Sciatic nerve (tissue), 2 donors: ENCODE measurements around the gene MAST4. TPM values are rescaled to one million over a fixed set of nuclear protein-coding genes. Genes with fewer than 3 reads are reported as not detected.

Source experiments
- ATAC-seq: fragments of 200-7000 bp; cut with Tn5 transposase; one replicate; pipeline ENCODE4 v1.9.1; 2020; ENCODE audit warnings: mild to moderate bottlenecking, moderate library complexity
- DNase-seq: peaks from one replicate; pipeline ENCODE4 v3.0.0-alpha.2; 2020; ENCODE audit warnings: low spot score
- intact Hi-C: fragments of 100-400 bp; cut with DNase I; formaldehyde crosslinking; loops from one replicate; pipeline ENCODE4 v1.14.2; 2022
- total RNA-seq: library from RNA; stranded (reverse); fragmentation: NEBNext Ultra II Directional; extraction: Animal tissue kit (Norgen Biotek cat#: 25700); gene quantifications from one replicate; pipeline ENCODE4 v1.2.1, GENCODE V29; 2021
- donor health status: DM: no; HTN: no; CAD: no.
- donor health status: DM: no; HTN: no; CAD: no.

Gene MAST4
- total RNA-seq, 1 donor from 2014 or later: 47.9 TPM

DNA sequence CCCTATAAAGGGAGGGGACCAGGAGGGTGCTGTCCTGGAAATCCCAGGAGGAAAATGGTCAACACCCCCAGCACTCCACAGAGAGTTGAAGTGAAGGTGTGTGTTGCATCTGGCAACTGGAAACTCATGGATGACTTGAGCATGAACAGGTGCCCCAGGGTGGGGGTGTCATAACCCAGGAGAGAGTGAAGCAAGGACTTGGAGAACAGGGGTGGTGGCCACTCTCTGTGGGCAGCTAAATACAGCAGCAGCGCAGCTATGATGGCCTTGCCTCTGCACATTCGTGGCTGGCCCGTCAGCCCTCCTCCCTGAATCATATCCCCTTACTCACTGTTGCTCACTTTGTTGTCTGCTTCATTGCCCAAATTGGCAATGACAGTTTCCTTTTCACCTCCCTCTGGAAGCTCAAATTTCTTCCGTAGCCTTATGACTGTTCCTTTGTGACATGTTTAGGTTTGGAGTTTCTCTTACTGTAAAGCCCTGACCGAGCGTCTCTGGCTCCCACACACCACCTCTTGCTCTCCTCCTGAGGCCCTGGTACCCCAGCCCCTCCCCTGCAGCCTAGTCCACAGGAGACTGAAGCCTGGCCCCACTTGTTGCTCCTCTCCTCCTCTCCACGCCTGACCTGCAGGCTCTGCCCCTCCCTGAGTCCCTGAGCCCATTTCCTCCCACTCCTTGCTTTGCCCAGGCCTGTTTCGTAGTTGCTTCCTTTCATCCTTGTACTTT, 414.7 kb downstream of the MAST4 start:
- intact Hi-C loops: no loop called here
- DNase-seq (no peak), ATAC-seq (peak; percentile 15)

- ATAC-seq (peak; percentile 7), DNase-seq (no peak)
- intact Hi-C loops: no loop called here
Observed at GRCh38 chr5:67011422-67011821, 415.2 kb downstream of the MAST4 start.

- DNase-seq: no peak
- intact Hi-C loops: no loop called here
- no peak for ATAC-seq
Observed at GRCh38 chr5:67012171-67012570, 416.0 kb downstream of the MAST4 start.

DNA sequence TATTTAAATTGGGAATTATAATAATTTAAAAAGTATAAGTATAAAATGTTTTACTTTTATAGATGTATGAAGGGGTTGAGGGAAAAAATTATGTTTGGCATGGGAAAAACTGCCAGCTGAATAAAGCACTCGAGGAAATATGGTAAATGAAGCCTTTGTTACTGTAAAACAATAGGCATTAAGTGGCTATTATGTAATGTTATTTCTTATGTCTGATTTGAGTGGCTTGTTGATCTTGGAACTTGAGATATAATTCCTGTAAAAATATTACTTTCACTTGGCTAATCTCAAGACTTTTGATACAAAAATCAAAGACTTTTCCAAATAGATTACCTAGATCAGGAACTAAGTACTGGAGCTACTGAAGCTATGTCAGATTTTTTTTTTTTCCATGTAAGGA, 417.5 kb downstream of the MAST4 start:
- intact Hi-C loops: no loop called here
- ATAC-seq (no peak), DNase-seq (no peak)

- intact Hi-C loops: no loop called here
- no peak for ATAC-seq
- DNase-seq: no peak
Observed at GRCh38 chr5:67014191-67014590, 418.0 kb downstream of the MAST4 start.

DNA sequence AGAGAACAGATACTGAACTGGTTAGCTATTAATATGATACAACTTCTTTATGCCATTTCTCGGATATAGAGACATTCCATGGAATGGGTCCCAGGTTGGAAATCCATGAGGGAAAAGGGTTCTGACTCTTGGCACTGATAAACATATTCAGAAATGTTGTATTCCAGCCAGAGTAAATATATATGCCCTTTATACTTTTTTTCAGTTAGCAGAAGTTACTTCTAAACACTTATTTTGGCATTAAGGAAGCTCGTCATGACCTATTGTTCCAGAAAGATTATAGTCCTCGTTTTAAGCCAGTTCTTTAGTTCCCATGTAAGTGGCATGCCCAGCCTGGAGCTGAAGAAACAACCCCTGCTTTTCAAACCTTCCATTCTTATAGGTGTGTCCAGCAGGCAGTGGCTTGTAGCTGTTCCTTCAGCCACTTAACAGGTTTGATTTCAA, 418.8 kb downstream of the MAST4 start:
- no peak for DNase-seq
- ATAC-seq: peak; percentile 59
- intact Hi-C loops: no loop called here

GRCh38 chr5:67015541-67016191, 419.5 kb downstream of the MAST4 start:
- no peak for DNase-seq
- intact Hi-C loops: no loop called here
- ATAC-seq: peak; percentile 70

GRCh38 chr5:67019065-67019845, 423.1 kb downstream of the MAST4 start:
- intact Hi-C loops: no loop called here
- ATAC-seq: no peak
- DNase-seq: no peak

GRCh38 chr5:67020096-67020615, 424.0 kb downstream of the MAST4 start:
- DNase-seq (no peak), ATAC-seq (no peak)
- intact Hi-C loops: no loop called here

- ATAC-seq (no peak), DNase-seq (no peak)
- intact Hi-C loops: no loop called here
Observed at GRCh38 chr5:67021031-67021430, 424.8 kb downstream of the MAST4 start.

DNA sequence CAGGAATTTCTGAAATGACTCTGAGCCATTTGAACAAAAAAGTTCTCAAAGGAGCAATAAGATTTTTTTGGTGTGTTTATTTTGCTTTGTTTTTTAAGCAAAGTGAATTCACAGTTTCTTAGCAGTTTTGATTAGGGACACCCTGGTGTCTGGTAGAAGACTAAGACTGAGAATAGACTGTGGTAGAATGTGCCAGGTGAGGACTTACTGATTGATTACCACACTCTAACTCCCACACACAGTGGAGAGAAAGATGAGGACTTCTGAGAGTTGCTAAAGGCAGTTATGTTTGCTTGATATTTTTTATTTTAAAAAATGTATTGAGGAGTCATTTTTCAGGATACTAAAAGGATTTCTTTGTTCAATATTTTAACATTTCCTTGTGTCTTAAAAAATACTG, 425.3 kb downstream of the MAST4 start:
- DNase-seq: no peak
- ATAC-seq: peak; percentile 64
- intact Hi-C loops: no loop called here

- DNase-seq (no peak), ATAC-seq (peak; percentile 45)
- intact Hi-C loops: no loop called here
Observed at GRCh38 chr5:67021962-67022361, 425.8 kb downstream of the MAST4 start.

DNA sequence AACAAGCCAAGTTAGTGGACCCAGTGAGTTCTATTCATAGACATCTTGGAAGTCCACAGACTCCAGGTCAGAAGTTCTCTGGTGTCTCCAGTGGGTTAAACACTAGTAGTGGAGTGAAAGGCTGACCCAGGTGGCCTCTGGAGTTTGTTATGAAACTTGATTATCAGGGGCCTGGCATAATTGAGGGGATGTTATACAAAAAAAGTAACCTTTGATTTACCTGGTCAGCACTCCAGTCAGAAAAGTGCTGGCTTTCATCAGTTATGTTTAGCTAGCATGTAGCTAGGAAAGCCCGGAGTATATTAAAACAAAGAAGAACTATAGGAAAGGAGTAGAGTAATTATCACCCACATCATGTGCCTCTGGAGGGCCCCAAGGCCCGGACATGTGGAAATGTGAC, 429.3 kb downstream of the MAST4 start:
- intact Hi-C loops: no loop called here
- DNase-seq: no peak
- ATAC-seq: no peak

GRCh38 chr5:67026278-67026677, 430.1 kb downstream of the MAST4 start:
- ATAC-seq: no peak
- DNase-seq: no peak
- intact Hi-C loops: no loop called here

DNA sequence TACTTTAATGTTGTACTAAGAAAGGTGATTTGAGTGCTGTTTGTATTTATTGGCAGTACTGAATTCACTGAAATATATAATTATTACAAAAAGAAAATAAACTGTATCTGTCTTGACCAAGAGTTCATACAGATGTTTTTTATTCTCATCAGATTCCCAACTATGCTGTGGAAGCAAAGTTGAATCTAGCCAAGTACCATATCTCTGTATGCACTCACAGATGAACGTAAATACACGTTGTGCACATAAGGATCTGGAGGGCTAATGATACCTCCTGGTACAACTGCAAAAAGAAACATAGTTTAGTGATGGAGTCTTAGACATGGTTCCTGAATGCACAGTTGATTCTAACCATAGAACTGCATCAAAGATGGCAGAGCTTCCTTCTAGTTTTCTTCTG, 431.0 kb downstream of the MAST4 start:
- no peak for DNase-seq
- ATAC-seq: no peak

DNA sequence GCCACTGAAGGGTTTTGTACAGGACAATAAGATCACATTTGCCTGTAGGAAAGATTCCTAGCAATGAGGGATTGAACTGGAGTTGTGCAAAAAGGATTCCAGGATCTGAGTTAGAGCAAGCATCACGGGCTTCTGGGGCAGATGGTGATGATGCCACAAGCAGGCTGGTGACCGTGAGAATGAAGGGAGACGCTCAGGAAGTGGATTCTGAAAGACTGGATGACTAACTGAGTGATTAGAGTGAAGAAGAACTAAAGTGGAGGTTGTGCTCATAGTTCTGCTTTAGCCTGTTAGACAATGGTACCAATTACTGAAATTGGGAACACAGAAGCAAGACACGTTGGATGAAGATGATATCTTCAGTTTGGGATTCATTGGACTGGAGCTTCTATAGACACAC, 432.2 kb downstream of the MAST4 start:
- intact Hi-C loops: no loop called here

More for the DNA sequence above, 431.0 kb downstream of the MAST4 start:
- intact Hi-C loops: no loop called here

GRCh38 chr5:67028941-67029340, 432.7 kb downstream of the MAST4 start:
- intact Hi-C loops: no loop called here
- DNase-seq: no peak
- no peak for ATAC-seq

More for the DNA sequence above, 432.2 kb downstream of the MAST4 start:
- ATAC-seq: no peak
- DNase-seq: no peak

GRCh38 chr5:67029481-67029880, 433.3 kb downstream of the MAST4 start:
- ATAC-seq: no peak
- intact Hi-C loops: no loop called here
- no peak for DNase-seq

GRCh38 chr5:67030289-67031056, 434.3 kb downstream of the MAST4 start:
- intact Hi-C loops: no loop called here

More at GRCh38 chr5:67030289-67031056, 434.3 kb downstream of the MAST4 start:
- ATAC-seq (no peak), DNase-seq (no peak)
